Glutamatergic neuron (in vitro differentiated cells): ENCODE measurements around the gene SLC52A3. TPM values are rescaled to one million over a fixed set of nuclear protein-coding genes. Genes with fewer than 3 reads are reported as not detected.

Source experiments
- DNase-seq: peaks from one replicate; pipeline ENCODE4 v3.0.0; 2022
- H3K27ac Mint-ChIP-seq: one replicate; pipeline ENCODE4 v1.8.0; 2020; ENCODE audit warnings: mild to moderate bottlenecking, mixed read lengths, inconsistent platforms; ENCODE audit not compliant: unreplicated experiment
- H3K27me3 Mint-ChIP-seq: one replicate; pipeline ENCODE4 v1.8.0; 2020; ENCODE audit warnings: mild to moderate bottlenecking, moderate library complexity, mixed read lengths, inconsistent platforms; ENCODE audit not compliant: unreplicated experiment
- H3K36me3 Mint-ChIP-seq: one replicate; pipeline ENCODE4 v1.8.0; 2020; ENCODE audit warnings: mild to moderate bottlenecking, mixed read lengths, inconsistent platforms; ENCODE audit not compliant: unreplicated experiment
- H3K4me1 Mint-ChIP-seq: one replicate; pipeline ENCODE4 v1.8.0; 2020; ENCODE audit warnings: mild to moderate bottlenecking, low read depth, mixed read lengths, inconsistent platforms; ENCODE audit not compliant: unreplicated experiment
- H3K4me3 Mint-ChIP-seq: one replicate; pipeline ENCODE4 v1.8.0; 2020; ENCODE audit warnings: mild to moderate bottlenecking, mixed read lengths, inconsistent platforms; ENCODE audit not compliant: unreplicated experiment
- H3K9me3 Mint-ChIP-seq: one replicate; pipeline ENCODE4 v1.8.0; 2020; ENCODE audit warnings: mild to moderate bottlenecking, moderate library complexity, mixed read lengths, inconsistent platforms; ENCODE audit not compliant: unreplicated experiment
- CTCF ChIP-seq: fragments of 200-600 bp; sonication (generic); IDR thresholded peaks from one replicate; pipeline ENCODE4 v1.5.0; 2021; ENCODE audit not compliant: partially characterized antibody, unreplicated experiment
- total RNA-seq: library from RNA; stranded (reverse); fragmentation: NEBNext Ultra II Directional; extraction: Animal tissue kit (Norgen Biotek cat#: 25700); gene quantifications from one replicate; pipeline ENCODE4 v1.2.1, GENCODE V29; 2021; ENCODE audit not compliant: unreplicated experiment

SLC52A3 gene
- total RNA-seq, 1 donor from 2014 or later: not detected

- peaks cover 2% of the 10 kb centered on the region for H3K9me3 Mint-ChIP-seq
- no peaks in the 10 kb centered on the region for H3K36me3 Mint-ChIP-seq
- no peaks in the 10 kb centered on the region for H3K4me1 Mint-ChIP-seq
- peaks cover 2% of the 10 kb centered on the region for H3K27me3 Mint-ChIP-seq
- no peak for DNase-seq
- H3K4me3 Mint-ChIP-seq: no peak overlapping the region
- TF ChIP-seq CTCF: no peak
- H3K27ac Mint-ChIP-seq: no peak overlapping the region
Observed at GRCh38 chr20:753136-753535, 15.2 kb downstream of the SLC52A3 start.

- Mint-ChIP-seq H3K27me3 (peaks cover 2% of the 10 kb centered on the region), H3K36me3 (no peaks in the 10 kb centered on the region), H3K4me3 (no peak overlapping the region), H3K27ac (no peak overlapping the region), H3K4me1 (no peaks in the 10 kb centered on the region), H3K9me3 (peaks cover 2% of the 10 kb centered on the region)
- DNase-seq: no peak
- no peak for TF ChIP-seq CTCF
Observed at GRCh38 chr20:752291-752690, 16.0 kb downstream of the SLC52A3 start.

- DNase-seq: no peak
- peaks cover 2% of the 10 kb centered on the region for H3K9me3 Mint-ChIP-seq
- H3K27me3 Mint-ChIP-seq: peaks cover 2% of the 10 kb centered on the region
- no peak for TF ChIP-seq CTCF
- no peak overlapping the region for H3K4me3 Mint-ChIP-seq
- no peak overlapping the region for H3K27ac Mint-ChIP-seq
- H3K4me1 Mint-ChIP-seq: no peaks in the 10 kb centered on the region
- H3K36me3 Mint-ChIP-seq: no peaks in the 10 kb centered on the region
Observed at GRCh38 chr20:751761-752160, 16.5 kb downstream of the SLC52A3 start.

- Mint-ChIP-seq H3K36me3 (peaks cover 1% of the 10 kb centered on the region), H3K27ac (no peak overlapping the region), H3K27me3 (no peaks in the 10 kb centered on the region), H3K9me3 (no peaks in the 10 kb centered on the region), H3K4me3 (no peak overlapping the region), H3K4me1 (no peaks in the 10 kb centered on the region)
- DNase-seq: no peak
- TF ChIP-seq CTCF: no peak
Observed at GRCh38 chr20:750801-751200, 17.5 kb downstream of the SLC52A3 start.

- no peak overlapping the region for H3K27ac Mint-ChIP-seq
- TF ChIP-seq CTCF: no peak
- no peak overlapping the region for H3K4me3 Mint-ChIP-seq
- no peak for DNase-seq
- no peaks in the 10 kb centered on the region for H3K4me1 Mint-ChIP-seq
- H3K9me3 Mint-ChIP-seq: peaks cover 4% of the 10 kb centered on the region
- H3K36me3 Mint-ChIP-seq: peaks cover 17% of the 10 kb centered on the region
- no peaks in the 10 kb centered on the region for H3K27me3 Mint-ChIP-seq
Observed at GRCh38 chr20:745683-746301, 22.5 kb downstream of the SLC52A3 start.
